Measurements from ENCODE around the gene PTPN3.
A peak's percentile ranks its signal among the peaks of the same experiment; 100 is the strongest.

The PTPN3 gene

GRCh38 chr9:109335121-109335520 lies 163.0 kb downstream of the PTPN3 start:
- DNase-seq (ENCODE audit: low spot score) = no peak

GRCh38 chr9:109331353-109331752 lies 166.8 kb downstream of the PTPN3 start:
- no peak for DNase-seq (ENCODE audit: low spot score)

GRCh38 chr9:109329638-109330258 lies 168.4 kb downstream of the PTPN3 start:
- DNase-seq (ENCODE audit: low spot score) = no peak

GRCh38 chr9:109328978-109329637 lies 169.0 kb downstream of the PTPN3 start:
- DNase-seq (ENCODE audit: low spot score) = peak; percentile 80

Data from LoVo (cell line).